ENCODE measurements around the gene HMG20B. TPM values are rescaled to one million over a fixed set of nuclear protein-coding genes. Genes with fewer than 3 reads are reported as not detected.
"Not testable (repeated sequence)": the region's sequence is repeated elsewhere in the genome, so short reads cannot be mapped to it uniquely, and the experiment has no call there.

HMG20B gene
- total RNA-seq, result 100 TPM

- DNase-seq (ENCODE audit: low spot score), result no peak
Observed at GRCh38 chr19:3572855-3573161, at the start of gene HMG20B. HMG20B (plus strand) TSS chr19:3572944; CDS start chr19:3573310, 366 bp downstream.

GRCh38 chr19:3523361-3524077 lies 49.2 kb upstream of the HMG20B start:
- no peak for DNase-seq (ENCODE audit: low spot score)

- no peak for DNase-seq (ENCODE audit: low spot score)
Observed at GRCh38 chr19:3524078-3524842, 48.5 kb upstream of the HMG20B start.

GRCh38 chr19:3524904-3525451 lies 47.8 kb upstream of the HMG20B start:
- no peak for DNase-seq (ENCODE audit: low spot score)

GRCh38 chr19:3526507-3527237 lies 46.1 kb upstream of the HMG20B start:
- no peak for DNase-seq (ENCODE audit: low spot score)

GRCh38 chr19:3527238-3527910 lies 45.4 kb upstream of the HMG20B start:
- no peak for DNase-seq (ENCODE audit: low spot score)

- no peak for DNase-seq (ENCODE audit: low spot score)
Observed at GRCh38 chr19:3528080-3528479, 44.7 kb upstream of the HMG20B start.

GRCh38 chr19:3528539-3529211 lies 44.1 kb upstream of the HMG20B start:
- no peak for DNase-seq (ENCODE audit: low spot score)

GRCh38 chr19:3529299-3529698 lies 43.4 kb upstream of the HMG20B start:
- not testable (repeated sequence) for DNase-seq (ENCODE audit: low spot score)

GRCh38 chr19:3530389-3530788 lies 42.4 kb upstream of the HMG20B start:
- DNase-seq (ENCODE audit: low spot score), result no peak

GRCh38 chr19:3531716-3532115 lies 41.0 kb upstream of the HMG20B start:
- DNase-seq (ENCODE audit: low spot score), result no peak

GRCh38 chr19:3532154-3532786 lies 40.5 kb upstream of the HMG20B start:
- DNase-seq (ENCODE audit: low spot score), result no peak

- no peak for DNase-seq (ENCODE audit: low spot score)
Observed at GRCh38 chr19:3533033-3533432, 39.7 kb upstream of the HMG20B start.

GRCh38 chr19:3533563-3534216 lies 39.1 kb upstream of the HMG20B start:
- no peak for DNase-seq (ENCODE audit: low spot score)

- DNase-seq (ENCODE audit: low spot score), result no peak
Observed at GRCh38 chr19:3534375-3535234, 38.1 kb upstream of the HMG20B start.

GRCh38 chr19:3535235-3535535 lies 37.6 kb upstream of the HMG20B start:
- DNase-seq (ENCODE audit: low spot score), result no peak

- no peak for DNase-seq (ENCODE audit: low spot score)
Observed at GRCh38 chr19:3535563-3535965, 37.2 kb upstream of the HMG20B start.

- DNase-seq (ENCODE audit: low spot score), result no peak
Observed at GRCh38 chr19:3535981-3536380, 36.8 kb upstream of the HMG20B start.

GRCh38 chr19:3536429-3537100 lies 36.2 kb upstream of the HMG20B start:
- no peak for DNase-seq (ENCODE audit: low spot score)

Measured in mucosa of gallbladder (tissue), 1 donor.